Endothelial cell of umbilical vein (primary cell): Measurements from ENCODE around the gene GHRH.

Experiments used
- FOS ChIP-seq: IDR thresholded peaks from 2 replicates; pipeline ENCODE4 v1.6.1; 2011; ENCODE audit warnings: mild to moderate bottlenecking, low read length, moderate library complexity, borderline replicate concordance; ENCODE audit not compliant: insufficient read depth
- JUN ChIP-seq: IDR thresholded peaks from 2 replicates; pipeline ENCODE4 v1.6.1; 2011; ENCODE audit warnings: borderline replicate concordance, low read depth; ENCODE audit not compliant: insufficient read length, insufficient read depth
- POLR2AphosphoS5 ChIP-seq: IDR thresholded peaks from 2 replicates; pipeline ENCODE4 v1.6.1; 2012; ENCODE audit warnings: low read depth, mild to moderate bottlenecking, control low read depth, low read length, moderate library complexity; ENCODE audit not compliant: insufficient read depth
- TF ChIP-seq, protein P1 (sequence below), 2 donors: IDR thresholded peaks; 1 replicate in 1 of 2; 2 replicates in 1 of 2; pipeline ENCODE4 v1.5.1; 2011; ENCODE audit warnings: low read length in 2 of 2, mild to moderate bottlenecking in 2 of 2, moderate library complexity in 2 of 2, control low read depth in 1 of 2, inconsistent platforms in 1 of 2, low read depth in 1 of 2; ENCODE audit not compliant: insufficient read depth in 1 of 2; ENCODE audit errors: extremely low read depth in 1 of 2

DNA sequence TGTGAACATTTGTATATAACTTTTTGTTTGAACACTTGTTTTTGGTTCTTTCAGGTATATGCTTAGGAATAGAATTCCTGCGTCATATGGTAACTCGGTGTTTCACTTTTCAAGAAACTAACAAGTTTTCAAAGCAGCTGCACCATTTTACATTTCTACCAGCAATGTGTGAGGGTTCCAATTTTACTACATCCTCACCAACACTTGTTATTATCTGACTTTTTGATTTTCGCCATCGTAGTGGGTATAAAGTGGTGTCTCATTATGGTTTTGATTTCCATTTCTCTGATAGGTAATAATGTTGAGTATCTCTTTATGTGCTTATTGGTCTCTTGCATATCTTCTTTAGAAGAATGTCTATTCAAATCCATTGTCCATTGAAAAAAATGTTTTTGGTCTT is 42.6 kb downstream of the GHRH start:
- TF ChIP-seq, protein P1, sequence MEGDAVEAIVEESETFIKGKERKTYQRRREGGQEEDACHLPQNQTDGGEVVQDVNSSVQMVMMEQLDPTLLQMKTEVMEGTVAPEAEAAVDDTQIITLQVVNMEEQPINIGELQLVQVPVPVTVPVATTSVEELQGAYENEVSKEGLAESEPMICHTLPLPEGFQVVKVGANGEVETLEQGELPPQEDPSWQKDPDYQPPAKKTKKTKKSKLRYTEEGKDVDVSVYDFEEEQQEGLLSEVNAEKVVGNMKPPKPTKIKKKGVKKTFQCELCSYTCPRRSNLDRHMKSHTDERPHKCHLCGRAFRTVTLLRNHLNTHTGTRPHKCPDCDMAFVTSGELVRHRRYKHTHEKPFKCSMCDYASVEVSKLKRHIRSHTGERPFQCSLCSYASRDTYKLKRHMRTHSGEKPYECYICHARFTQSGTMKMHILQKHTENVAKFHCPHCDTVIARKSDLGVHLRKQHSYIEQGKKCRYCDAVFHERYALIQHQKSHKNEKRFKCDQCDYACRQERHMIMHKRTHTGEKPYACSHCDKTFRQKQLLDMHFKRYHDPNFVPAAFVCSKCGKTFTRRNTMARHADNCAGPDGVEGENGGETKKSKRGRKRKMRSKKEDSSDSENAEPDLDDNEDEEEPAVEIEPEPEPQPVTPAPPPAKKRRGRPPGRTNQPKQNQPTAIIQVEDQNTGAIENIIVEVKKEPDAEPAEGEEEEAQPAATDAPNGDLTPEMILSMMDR (IDR thresholded peaks at IDR 0.05; ENCODE audit: extremely low read depth in 1 of 2, insufficient read depth in 1 of 2, low read depth in 1 of 2, low read length in 2 of 2): no peak
- TF ChIP-seq JUN (no peak), FOS (no peak), POLR2AphosphoS5 (no peak)
